Measurements from ENCODE around the gene IRX6. TPM values are rescaled to one million over a fixed set of nuclear protein-coding genes. Genes with fewer than 3 reads are reported as not detected.

Gene IRX6
- total RNA-seq, 4 donors from 2014 or later, result 6.1 to 11.6 (median 9.1) TPM

GRCh38 chr16:55370762-55371482 is 46.9 kb downstream of the IRX6 start:
- H3K27ac ChIP-seq, result no peak overlapping the region
- H3K36me3 ChIP-seq, result no peaks in the 10 kb centered on the region
- TF ChIP-seq CTCF (IDR thresholded peaks at IDR 0.05), result peak in 1 of 2 donors; percentile 41
- no peak for TF ChIP-seq EP300 (IDR thresholded peaks at IDR 0.05)
- no peak for TF ChIP-seq POLR2A (IDR thresholded peaks at IDR 0.05)
- no peaks in the 10 kb centered on the region for H3K27me3 ChIP-seq
- WGBS, result 8% methylated on average over 26 of the region's 26 CpGs
- peaks cover 16% of the 10 kb centered on the region for H3K4me1 ChIP-seq
- peak; percentile 79 to 88 for DNase-seq (ENCODE audit: low spot score in 2 of 2)
- no peaks in the 10 kb centered on the region for H3K9me3 ChIP-seq
- peak overlapping the region; percentile 8 for H3K4me3 ChIP-seq

GRCh38 chr16:55372792-55373488 is 48.9 kb downstream of the IRX6 start:
- no peaks in the 10 kb centered on the region for H3K9me3 ChIP-seq
- H3K4me3 ChIP-seq, result no peak overlapping the region
- no peak for DNase-seq (ENCODE audit: low spot score in 2 of 2)
- H3K36me3 ChIP-seq, result no peaks in the 10 kb centered on the region
- H3K27me3 ChIP-seq, result no peaks in the 10 kb centered on the region
- WGBS, result 68% methylated on average over 12 of the region's 12 CpGs
- H3K4me1 ChIP-seq, result peaks cover 14% of the 10 kb centered on the region
- TF ChIP-seq CTCF (IDR thresholded peaks at IDR 0.05) (no peak), POLR2AphosphoS5 (IDR thresholded peaks at IDR 0.05) (no peak), EP300 (IDR thresholded peaks at IDR 0.05) (no peak), POLR2A (IDR thresholded peaks at IDR 0.05) (no peak)
- no peak overlapping the region for H3K27ac ChIP-seq

GRCh38 chr16:55373489-55373832 is 49.5 kb downstream of the IRX6 start:
- Histone ChIP-seq H3K9me3 (no peaks in the 10 kb centered on the region), H3K36me3 (no peaks in the 10 kb centered on the region), H3K4me1 (peaks cover 9% of the 10 kb centered on the region), H3K4me3 (no peak overlapping the region), H3K27me3 (no peaks in the 10 kb centered on the region), H3K27ac (no peak overlapping the region)
- no peak for TF ChIP-seq POLR2A (IDR thresholded peaks at IDR 0.05)
- no peak for TF ChIP-seq EP300 (IDR thresholded peaks at IDR 0.05)
- no peak for TF ChIP-seq CTCF (IDR thresholded peaks at IDR 0.05)
- no peak for DNase-seq (ENCODE audit: low spot score in 2 of 2)

GRCh38 chr16:55376045-55376444 is 52.0 kb downstream of the IRX6 start:
- TF ChIP-seq POLR2A (IDR thresholded peaks at IDR 0.05) (no peak), POLR2AphosphoS5 (IDR thresholded peaks at IDR 0.05) (no peak), EP300 (IDR thresholded peaks at IDR 0.05) (no peak), CTCF (IDR thresholded peaks at IDR 0.05) (no peak)
- no peak for DNase-seq (ENCODE audit: low spot score in 2 of 2)
- Histone ChIP-seq H3K4me1 (peaks cover 4% of the 10 kb centered on the region), H3K9me3 (no peaks in the 10 kb centered on the region), H3K36me3 (no peaks in the 10 kb centered on the region), H3K27ac (no peak overlapping the region), H3K4me3 (no peak overlapping the region), H3K27me3 (peaks cover 7% of the 10 kb centered on the region)
- 98% methylated on average over 3 of the region's 3 CpGs for WGBS

- no peak overlapping the region for H3K4me3 ChIP-seq
- no peaks in the 10 kb centered on the region for H3K36me3 ChIP-seq
- TF ChIP-seq EP300 (IDR thresholded peaks at IDR 0.05) (no peak), POLR2A (IDR thresholded peaks at IDR 0.05) (no peak), POLR2AphosphoS5 (IDR thresholded peaks at IDR 0.05) (no peak), CTCF (IDR thresholded peaks at IDR 0.05) (no peak)
- H3K27ac ChIP-seq, result no peak overlapping the region
- H3K27me3 ChIP-seq, result peaks cover 7% of the 10 kb centered on the region
- no peaks in the 10 kb centered on the region for H3K4me1 ChIP-seq
- no peak for DNase-seq (ENCODE audit: low spot score in 2 of 2)
- WGBS, result 97% methylated on average over 7 of the region's 7 CpGs
- H3K9me3 ChIP-seq, result no peaks in the 10 kb centered on the region
Observed at GRCh38 chr16:55376567-55377167, 52.7 kb downstream of the IRX6 start.
